Stimulated activated CD8-positive, alpha-beta memory T cell treated with anti-CD3 and anti-CD28 coated beads, Interleukin-15, amount 100 ng/mL, for 1 hour (primary cell): ENCODE data around the gene ARHGEF40.

Experiments used
- DNase-seq: peaks from one replicate; pipeline ENCODE4 v3.0.0-alpha.2; 2020; ENCODE audit warnings: low read depth

Gene ARHGEF40

GRCh38 chr14:21083565-21084325, 13.6 kb downstream of the ARHGEF40 start:
- no peak for DNase-seq

GRCh38 chr14:21084396-21084795, 14.3 kb downstream of the ARHGEF40 start:
- no peak for DNase-seq

- DNase-seq: no peak
Observed at GRCh38 chr14:21084998-21085853, 15.1 kb downstream of the ARHGEF40 start.

- DNase-seq: no peak
Observed at GRCh38 chr14:21086908-21087293, 16.8 kb downstream of the ARHGEF40 start.

- DNase-seq: no peak
Observed at GRCh38 chr14:21087294-21088091, 17.4 kb downstream of the ARHGEF40 start.

GRCh38 chr14:21088687-21089086, 18.6 kb downstream of the ARHGEF40 start:
- no peak for DNase-seq

- no peak for DNase-seq
Observed at GRCh38 chr14:21089271-21089670, 19.2 kb downstream of the ARHGEF40 start.

GRCh38 chr14:21089877-21090193, 19.7 kb downstream of the ARHGEF40 start:
- no peak for DNase-seq

- DNase-seq: no peak
Observed at GRCh38 chr14:21090194-21090939, 20.3 kb downstream of the ARHGEF40 start.

GRCh38 chr14:21090940-21091663, 21.0 kb downstream of the ARHGEF40 start:
- no peak for DNase-seq

- no peak for DNase-seq
Observed at GRCh38 chr14:21091821-21092272, 21.7 kb downstream of the ARHGEF40 start.

- DNase-seq: peak; percentile 88
Observed at GRCh38 chr14:21092273-21093011, 22.3 kb downstream of the ARHGEF40 start.

- DNase-seq: no peak
Observed at GRCh38 chr14:21093018-21093417, 22.9 kb downstream of the ARHGEF40 start.

GRCh38 chr14:21093769-21094681, 23.9 kb downstream of the ARHGEF40 start:
- no peak for DNase-seq

GRCh38 chr14:21095430-21096205, 25.5 kb downstream of the ARHGEF40 start:
- DNase-seq: no peak

GRCh38 chr14:21096438-21096837, 26.3 kb downstream of the ARHGEF40 start:
- no peak for DNase-seq

GRCh38 chr14:21096978-21097635, 27.0 kb downstream of the ARHGEF40 start:
- DNase-seq: no peak

- no peak for DNase-seq
Observed at GRCh38 chr14:21097636-21098075, 27.6 kb downstream of the ARHGEF40 start.
